NK-92 treated with Interleukin-12 subunit alpha and Interleukin-12 subunit beta, amount 100 ng/mL, for 24 hours (cell line): Measurements from ENCODE around the gene ITPR1.

ENCODE experiments used
- DNase-seq: peaks from one replicate; lab custom pipeline; 2025; lab: John Stamatoyannopoulos, UW

Gene ITPR1

GRCh38 chr3:4509983-4510755 lies 17.0 kb downstream of the ITPR1 start:
- no peak for DNase-seq

GRCh38 chr3:4511491-4512262 lies 18.5 kb downstream of the ITPR1 start:
- no peak for DNase-seq

GRCh38 chr3:4512895-4513616 lies 19.9 kb downstream of the ITPR1 start:
- DNase-seq: no peak

GRCh38 chr3:4514321-4514720 lies 21.2 kb downstream of the ITPR1 start:
- DNase-seq: no peak

- DNase-seq: no peak
These were observed 21.8 kb downstream of the ITPR1 start for GRCh38 chr3:4514916-4515315.

GRCh38 chr3:4515916-4516579 lies 22.9 kb downstream of the ITPR1 start:
- no peak for DNase-seq

- DNase-seq: no peak
These were observed 23.9 kb downstream of the ITPR1 start for GRCh38 chr3:4517093-4517492.

GRCh38 chr3:4517643-4518311 lies 24.6 kb downstream of the ITPR1 start:
- DNase-seq: no peak

GRCh38 chr3:4520033-4520816 lies 27.1 kb downstream of the ITPR1 start:
- DNase-seq: no peak

- no peak for DNase-seq
These were observed 29.8 kb downstream of the ITPR1 start for GRCh38 chr3:4522947-4523346.

GRCh38 chr3:4523710-4524698 lies 30.9 kb downstream of the ITPR1 start:
- DNase-seq: no peak

- no peak for DNase-seq
These were observed 32.5 kb downstream of the ITPR1 start for GRCh38 chr3:4525560-4526223.

GRCh38 chr3:4528320-4528719 lies 35.2 kb downstream of the ITPR1 start:
- DNase-seq: no peak

- DNase-seq: no peak
These were observed 35.9 kb downstream of the ITPR1 start for GRCh38 chr3:4528819-4529600.

GRCh38 chr3:4529876-4530588 lies 36.9 kb downstream of the ITPR1 start:
- DNase-seq: no peak

GRCh38 chr3:4531478-4532025 lies 38.4 kb downstream of the ITPR1 start:
- DNase-seq: no peak

GRCh38 chr3:4532535-4533112 lies 39.5 kb downstream of the ITPR1 start:
- no peak for DNase-seq
